Activated naive CD8-positive, alpha-beta T cell treated with anti-CD3 and anti-CD28 coated beads, Interleukin-2, amount 50 U/mL, for 24 hours (primary cell): ENCODE results near the gene CRACR2A.

Experiments used
- ATAC-seq: fragments of 150-1000 bp; cut with Tn5 transposase; one replicate; pipeline ENCODE4 v1.10.0; 2021
- DNase-seq: peaks from one replicate; pipeline ENCODE4 v3.0.0; 2021
- H3K27ac Mint-ChIP-seq: one replicate; pipeline ENCODE4 v1.8.0; 2021; ENCODE audit warnings: mild to moderate bottlenecking, mixed read lengths
- H3K27me3 Mint-ChIP-seq: one replicate; pipeline ENCODE4 v1.8.0; 2021; ENCODE audit warnings: mixed read lengths
- H3K36me3 Mint-ChIP-seq: one replicate; pipeline ENCODE4 v1.8.0; 2021; ENCODE audit warnings: low read depth, mixed read lengths
- H3K4me1 Mint-ChIP-seq: one replicate; pipeline ENCODE4 v1.8.0; 2021; ENCODE audit warnings: mixed read lengths
- H3K4me3 Mint-ChIP-seq: one replicate; pipeline ENCODE4 v1.8.0; 2021; ENCODE audit warnings: mild to moderate bottlenecking, moderate library complexity, mixed read lengths
- H3K9me3 Mint-ChIP-seq: one replicate; pipeline ENCODE4 v1.8.0; 2021; ENCODE audit warnings: mixed read lengths

CRACR2A gene

DNA sequence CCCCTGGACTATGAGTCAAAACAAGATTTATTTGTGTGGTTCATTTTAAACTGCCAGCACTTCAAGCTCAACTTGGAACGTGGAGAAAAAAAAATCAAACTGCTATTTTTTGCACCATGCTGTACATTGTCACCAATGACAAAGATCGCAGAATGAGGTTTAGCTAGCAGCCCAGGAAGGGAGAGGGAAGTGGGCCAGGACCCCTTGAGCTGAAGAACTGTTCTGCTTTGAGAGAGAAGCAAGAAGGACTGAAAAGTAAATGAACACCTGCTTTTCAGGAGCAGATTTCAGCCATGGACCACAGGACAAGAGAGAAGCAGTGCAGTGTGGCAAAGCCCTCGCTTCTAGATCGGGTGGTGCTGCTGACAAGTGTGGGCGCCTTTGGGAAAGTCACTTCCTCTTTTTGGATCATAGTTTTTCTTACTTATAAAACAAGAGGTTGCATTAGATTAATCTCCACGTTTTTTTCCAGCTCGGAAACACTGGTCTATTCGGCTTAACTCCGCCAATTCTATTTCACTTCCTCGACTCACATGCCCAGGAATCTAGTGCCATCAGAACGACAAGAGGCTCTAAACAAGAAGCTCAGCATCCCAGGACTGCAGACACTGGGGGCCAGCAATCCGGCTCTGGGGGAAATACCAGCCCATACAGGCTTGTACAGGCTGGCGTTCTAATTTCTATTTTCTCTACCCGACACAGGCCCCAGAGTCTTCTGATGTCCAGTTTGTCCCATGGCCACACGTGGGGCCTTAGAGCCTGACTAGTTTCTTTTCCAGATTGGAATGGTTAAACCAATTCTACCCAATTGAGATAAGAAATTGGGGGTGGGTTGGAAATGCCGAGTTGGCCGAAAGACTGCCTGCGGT lies 129.9 kb downstream of the CRACR2A start:
- no peak for DNase-seq
- ATAC-seq, result no peak
- no peaks in the 10 kb centered on the region for H3K9me3 Mint-ChIP-seq
- no peaks in the 10 kb centered on the region for H3K27me3 Mint-ChIP-seq
- H3K36me3 Mint-ChIP-seq, result peaks cover 32% of the 10 kb centered on the region
- H3K4me3 Mint-ChIP-seq, result no peak overlapping the region
- no peaks in the 10 kb centered on the region for H3K4me1 Mint-ChIP-seq
- H3K27ac Mint-ChIP-seq, result no peak overlapping the region

DNA sequence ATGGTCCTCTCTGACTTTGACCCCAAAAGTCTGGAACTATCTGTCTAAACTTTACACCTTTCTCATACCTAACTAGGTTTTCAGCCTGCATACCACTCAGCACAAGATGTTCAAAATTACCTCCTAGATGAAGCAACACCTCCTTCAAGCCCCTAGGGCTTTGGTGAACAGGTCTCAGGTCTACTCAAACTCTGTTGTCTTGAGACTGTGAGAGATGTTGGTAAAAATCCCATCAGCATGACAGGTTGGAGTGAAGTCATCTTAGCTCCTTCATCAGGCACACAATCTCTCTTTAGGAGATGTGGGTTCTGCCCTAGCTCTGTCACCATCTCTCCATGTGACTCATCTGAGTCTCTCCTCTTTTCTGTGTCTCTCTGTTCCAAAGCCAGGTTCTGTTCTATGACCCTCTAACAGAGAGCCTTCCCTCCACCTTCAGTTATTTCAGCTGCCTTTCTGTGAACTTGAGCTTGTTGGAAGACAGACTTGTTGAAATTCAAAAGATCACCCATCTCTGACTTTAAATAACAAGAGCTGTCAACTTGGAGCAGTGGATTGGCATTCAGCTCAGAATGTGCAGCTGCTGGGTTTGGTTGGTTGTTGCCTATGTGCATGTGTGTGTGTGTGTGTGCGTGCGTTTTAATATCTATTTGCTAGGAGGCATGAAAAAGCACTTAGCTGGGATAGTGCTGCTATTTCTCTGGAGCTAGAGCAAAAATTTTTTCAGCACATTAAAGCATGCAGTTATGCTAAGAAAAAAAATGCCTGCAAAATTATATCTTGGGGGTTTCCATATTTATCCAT lies 130.7 kb downstream of the CRACR2A start:
- Mint-ChIP-seq H3K4me3 (no peak overlapping the region), H3K27me3 (no peaks in the 10 kb centered on the region), H3K9me3 (no peaks in the 10 kb centered on the region), H3K4me1 (no peaks in the 10 kb centered on the region), H3K27ac (peak overlapping the region; percentile 4), H3K36me3 (peaks cover 32% of the 10 kb centered on the region)
- no peak for DNase-seq
- ATAC-seq, result peak; percentile 39

DNA sequence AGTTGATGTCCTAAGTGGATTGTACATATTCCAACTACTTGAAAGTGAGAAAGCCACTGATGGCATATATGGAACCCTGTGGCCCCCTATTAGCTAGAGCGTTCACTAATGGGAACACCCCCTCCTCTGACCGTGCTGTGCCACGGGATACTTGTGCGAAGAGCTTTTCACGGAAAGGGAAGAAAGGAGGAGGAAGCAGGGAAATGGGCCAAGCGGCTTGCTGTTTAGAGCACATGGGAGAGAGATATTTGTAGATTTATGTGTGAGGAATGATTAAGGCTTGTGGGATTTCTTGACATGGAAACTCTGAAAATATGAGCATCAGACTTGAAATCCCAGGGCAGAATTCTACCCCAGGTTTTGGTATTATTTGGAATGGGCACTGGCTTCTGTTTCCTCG lies 132.1 kb downstream of the CRACR2A start:
- Mint-ChIP-seq H3K27me3 (no peaks in the 10 kb centered on the region), H3K36me3 (peaks cover 29% of the 10 kb centered on the region)

DNA sequence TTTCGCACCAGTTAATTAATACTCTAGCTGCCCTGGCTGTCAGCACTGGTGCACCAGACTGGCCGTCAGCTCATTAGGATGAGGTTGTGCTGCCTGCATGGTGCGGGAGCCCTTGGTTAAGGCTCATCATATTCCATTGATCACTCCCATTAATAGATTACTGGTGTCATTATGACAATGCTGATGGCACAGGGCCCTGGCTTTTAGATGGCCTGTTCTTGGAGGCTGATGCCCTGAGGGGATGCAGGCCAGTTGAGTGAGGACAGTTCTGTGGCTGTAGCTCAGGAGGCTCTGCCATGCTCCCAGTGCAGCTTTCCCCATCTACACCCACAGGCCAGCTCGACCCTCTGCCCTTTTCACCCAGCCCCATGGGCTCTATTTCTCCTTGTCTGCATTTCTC lies 135.3 kb downstream of the CRACR2A start:
- peaks cover 46% of the 10 kb centered on the region for H3K36me3 Mint-ChIP-seq

More for the DNA sequence above, 132.1 kb downstream of the CRACR2A start:
- no peak for ATAC-seq
- Mint-ChIP-seq H3K27ac (no peak overlapping the region), H3K4me3 (no peak overlapping the region), H3K9me3 (no peaks in the 10 kb centered on the region), H3K4me1 (no peaks in the 10 kb centered on the region)
- no peak for DNase-seq

DNA sequence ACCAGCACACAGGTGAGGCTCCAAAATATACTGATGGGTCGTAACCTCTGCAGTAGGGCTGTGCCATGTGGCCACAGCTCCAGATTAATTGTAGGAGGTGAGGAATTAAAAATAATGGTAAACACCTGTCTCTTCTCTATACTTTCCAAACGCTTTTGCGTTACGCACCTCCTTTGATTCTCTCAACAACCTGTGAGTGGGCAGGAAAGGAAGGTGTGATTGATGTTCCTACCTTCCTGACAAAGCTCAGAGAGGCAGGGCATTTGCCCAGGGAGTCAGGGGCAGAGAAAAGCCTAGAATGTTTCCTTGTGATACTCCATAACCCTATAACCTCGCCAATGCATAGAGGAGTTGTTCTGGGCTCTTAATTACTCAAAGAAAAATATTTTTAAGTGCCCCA lies 137.0 kb downstream of the CRACR2A start:
- Mint-ChIP-seq H3K4me3 (no peak overlapping the region), H3K4me1 (no peaks in the 10 kb centered on the region), H3K36me3 (peaks cover 51% of the 10 kb centered on the region), H3K27me3 (no peaks in the 10 kb centered on the region), H3K27ac (no peak overlapping the region), H3K9me3 (peaks cover 7% of the 10 kb centered on the region)
- ATAC-seq (no peak), DNase-seq (no peak)

More for the DNA sequence above, 135.3 kb downstream of the CRACR2A start:
- Mint-ChIP-seq H3K4me3 (no peak overlapping the region), H3K4me1 (no peaks in the 10 kb centered on the region), H3K27me3 (no peaks in the 10 kb centered on the region), H3K9me3 (no peaks in the 10 kb centered on the region), H3K27ac (no peak overlapping the region)
- ATAC-seq, result no peak
- no peak for DNase-seq

DNA sequence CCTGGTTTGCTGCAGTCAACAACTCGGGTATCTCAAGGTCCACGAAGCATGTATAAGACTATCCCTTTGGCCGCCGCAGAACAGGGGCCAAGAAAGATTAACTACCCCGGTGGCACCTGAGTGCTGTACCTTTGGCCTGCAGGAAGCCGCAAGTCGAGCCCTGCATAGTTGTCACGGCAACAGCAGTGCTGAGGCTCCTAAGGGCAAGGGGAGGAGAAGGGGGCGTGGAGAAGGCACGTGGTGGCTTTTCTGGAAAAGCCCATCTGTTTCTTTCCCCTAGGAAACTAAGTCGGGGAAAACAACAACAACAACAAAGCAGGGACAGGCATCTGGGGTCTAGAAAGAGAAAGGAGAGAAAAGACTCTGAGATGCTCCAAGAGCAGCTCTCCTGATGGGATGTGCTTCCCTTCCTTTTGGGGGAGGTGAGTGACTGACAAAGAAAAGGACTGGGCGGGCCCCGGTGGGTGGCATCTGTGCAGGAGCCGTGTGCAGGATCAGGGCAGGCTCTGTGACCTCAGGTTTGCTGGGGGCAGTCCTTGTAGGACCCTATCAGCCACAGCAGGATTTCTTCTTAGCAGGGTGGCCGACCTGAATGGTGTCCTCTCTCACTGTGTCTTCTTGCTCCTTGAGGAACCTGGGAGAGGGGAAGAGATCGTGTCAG lies 138.0 kb downstream of the CRACR2A start:
- ATAC-seq (no peak), DNase-seq (no peak)
- Mint-ChIP-seq H3K27me3 (no peaks in the 10 kb centered on the region), H3K4me1 (no peaks in the 10 kb centered on the region), H3K36me3 (peaks cover 53% of the 10 kb centered on the region), H3K9me3 (peaks cover 12% of the 10 kb centered on the region), H3K4me3 (no peak overlapping the region), H3K27ac (no peak overlapping the region)

DNA sequence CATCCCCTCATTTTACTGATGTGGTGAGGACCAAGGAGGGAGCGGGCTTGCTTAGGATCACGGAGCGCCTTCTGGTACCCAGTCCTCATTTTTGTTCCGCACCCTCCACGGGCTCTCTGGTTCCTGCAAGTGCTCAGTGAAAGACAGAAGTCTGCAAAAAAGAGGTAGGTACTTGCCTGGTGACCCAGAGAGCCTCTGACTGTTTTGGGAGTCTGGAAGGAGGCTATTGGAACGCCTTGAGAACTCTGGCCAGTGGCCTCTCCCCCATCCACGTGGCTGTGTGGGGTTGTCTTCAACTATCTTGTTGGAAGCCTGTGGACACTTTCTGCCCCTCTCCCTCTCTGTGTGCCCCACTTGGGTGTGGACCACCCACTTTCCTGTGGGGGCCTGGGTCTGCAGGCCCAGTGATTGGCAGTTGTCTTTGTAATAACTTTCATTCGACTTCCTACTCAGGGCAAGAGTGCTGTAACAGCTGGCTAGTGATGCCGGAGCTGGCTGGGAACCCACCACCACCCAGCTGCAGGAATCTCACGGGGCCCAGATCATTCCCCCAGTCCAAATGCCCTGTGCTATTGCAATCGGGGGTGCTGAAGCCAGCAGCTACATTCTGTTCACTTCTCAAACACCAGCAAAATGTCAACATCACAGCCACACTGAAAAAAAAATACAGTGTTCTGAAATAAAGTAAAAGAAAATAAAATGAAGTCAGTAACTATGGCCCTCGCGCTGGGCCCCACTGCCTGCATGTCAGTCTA lies 139.1 kb downstream of the CRACR2A start:
- Mint-ChIP-seq H3K9me3 (peaks cover 17% of the 10 kb centered on the region), H3K27ac (no peak overlapping the region), H3K27me3 (no peaks in the 10 kb centered on the region), H3K36me3 (peaks cover 63% of the 10 kb centered on the region), H3K4me1 (no peaks in the 10 kb centered on the region), H3K4me3 (no peak overlapping the region)
- DNase-seq, result no peak
- no peak for ATAC-seq

DNA sequence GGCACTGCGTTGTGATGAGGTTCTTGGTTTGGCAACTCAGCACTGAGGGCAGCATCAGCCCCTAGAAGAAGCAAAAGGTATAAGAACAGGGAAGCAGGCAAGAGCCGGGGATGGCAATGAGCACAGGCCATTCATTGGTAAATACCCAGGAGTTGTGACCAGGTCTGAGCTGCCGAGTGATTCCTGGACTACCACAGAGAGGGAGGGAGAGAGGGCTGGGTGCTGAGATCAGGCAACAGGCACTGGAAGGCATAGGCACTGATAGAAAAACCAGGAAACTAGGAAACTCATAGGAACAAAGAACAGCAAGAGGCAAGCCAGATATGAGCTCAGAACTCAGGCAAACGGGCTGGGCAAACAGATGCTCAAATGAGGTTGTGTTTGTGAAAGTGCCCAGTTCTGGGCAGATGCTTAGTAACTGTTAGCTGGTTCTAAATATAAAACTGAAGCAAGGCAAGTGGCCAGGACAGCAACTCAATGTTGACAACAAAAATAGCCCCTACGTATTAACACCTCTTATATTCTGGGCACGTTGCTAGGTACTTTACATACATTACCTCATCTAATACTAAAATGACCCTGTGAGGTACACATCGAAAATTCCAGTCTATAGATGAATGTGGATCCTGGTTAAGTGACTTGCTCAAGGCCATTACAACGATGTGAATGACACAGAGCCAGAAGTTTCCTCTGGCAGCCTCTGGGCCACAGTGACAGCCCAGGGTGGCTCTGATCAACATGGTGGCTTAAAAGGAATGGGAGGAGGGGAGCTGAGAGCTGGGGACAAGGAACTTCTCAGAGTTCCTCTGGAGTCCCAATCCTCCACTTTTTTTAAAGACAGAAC lies 140.8 kb downstream of the CRACR2A start:
- H3K4me3 Mint-ChIP-seq, result no peak overlapping the region
- DNase-seq (no peak), ATAC-seq (no peak)
- H3K27ac Mint-ChIP-seq, result no peak overlapping the region
- H3K4me1 Mint-ChIP-seq, result no peaks in the 10 kb centered on the region
- peaks cover 57% of the 10 kb centered on the region for H3K36me3 Mint-ChIP-seq
- H3K9me3 Mint-ChIP-seq, result peaks cover 17% of the 10 kb centered on the region
- H3K27me3 Mint-ChIP-seq, result no peaks in the 10 kb centered on the region

DNA sequence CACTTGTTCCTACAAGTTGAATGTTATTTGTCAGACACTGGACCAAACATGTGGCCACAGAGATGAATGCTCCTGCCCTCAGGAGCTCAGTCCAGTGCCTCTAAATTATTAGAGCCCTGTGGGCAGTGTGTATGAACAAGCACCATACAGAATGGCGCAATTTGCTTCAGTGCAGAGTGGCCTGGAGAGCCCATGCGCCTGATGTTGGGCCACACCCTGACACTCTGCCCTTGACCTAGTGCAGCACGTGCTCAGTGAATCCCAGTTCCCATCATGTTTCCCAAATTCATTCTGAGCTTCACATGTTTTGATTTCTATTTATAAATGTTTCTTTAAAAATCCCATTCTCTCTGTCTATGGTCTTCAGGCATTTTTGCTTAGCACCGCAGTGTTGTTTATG lies 145.1 kb downstream of the CRACR2A start:
- DNase-seq (no peak), ATAC-seq (no peak)
- Mint-ChIP-seq H3K4me1 (no peaks in the 10 kb centered on the region), H3K36me3 (peaks cover 30% of the 10 kb centered on the region), H3K4me3 (no peak overlapping the region), H3K27ac (no peak overlapping the region), H3K9me3 (peaks cover 17% of the 10 kb centered on the region), H3K27me3 (no peaks in the 10 kb centered on the region)

DNA sequence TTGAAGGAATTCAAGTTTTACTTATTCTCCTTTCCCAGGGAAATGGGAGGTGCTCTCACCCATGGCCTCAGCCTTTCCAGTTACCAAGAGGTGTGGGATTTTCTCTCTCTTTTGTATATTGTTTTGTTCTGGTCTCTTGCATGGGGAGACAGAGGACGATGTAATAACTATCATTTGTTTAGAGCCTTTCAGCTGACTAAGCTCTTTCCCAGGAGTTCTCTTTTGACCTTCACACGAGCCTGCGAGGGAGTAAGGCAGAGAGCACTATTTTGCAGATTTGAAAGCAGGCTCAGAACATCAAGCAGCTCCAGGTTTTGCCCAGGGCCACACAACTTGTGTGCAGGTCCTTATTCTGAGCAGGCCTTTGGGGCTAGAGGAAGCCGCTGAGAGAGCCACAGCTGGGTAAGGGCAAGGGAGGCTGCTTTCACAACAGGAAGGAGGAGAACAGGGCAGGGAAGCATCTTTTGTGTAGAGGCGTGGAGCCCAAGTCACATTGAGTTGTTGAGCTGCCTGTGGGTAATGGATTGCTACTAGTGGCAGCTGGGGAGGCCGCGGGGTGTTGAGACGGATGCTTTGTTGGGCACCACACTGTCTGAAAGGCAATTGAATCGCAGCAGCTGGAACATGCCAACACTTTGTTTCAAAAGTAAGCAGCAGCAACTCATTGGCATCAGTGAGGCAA lies 145.7 kb downstream of the CRACR2A start:
- no peak overlapping the region for H3K27ac Mint-ChIP-seq
- H3K4me1 Mint-ChIP-seq, result no peaks in the 10 kb centered on the region

DNA sequence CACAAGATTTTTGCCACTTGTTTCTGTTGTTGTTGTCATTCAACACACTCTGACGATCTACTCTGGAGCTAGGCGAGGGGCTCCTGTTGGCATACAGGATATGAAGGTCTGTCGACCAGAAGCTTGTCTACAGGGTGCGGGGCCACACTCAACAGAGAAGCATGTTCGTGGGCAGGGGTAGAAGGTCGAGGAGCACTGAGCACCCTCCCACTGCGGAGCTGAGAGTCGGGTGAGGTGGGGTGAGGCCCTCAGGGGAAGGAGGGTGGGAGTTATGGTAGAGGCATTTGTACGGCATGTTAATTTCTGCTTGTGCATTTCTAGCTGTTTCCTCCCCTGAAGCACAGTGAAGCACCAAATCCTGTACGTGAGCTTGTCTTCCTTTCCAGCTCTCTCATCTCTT lies 146.8 kb downstream of the CRACR2A start:
- peaks cover 11% of the 10 kb centered on the region for H3K9me3 Mint-ChIP-seq
- ATAC-seq, result no peak
- no peaks in the 10 kb centered on the region for H3K4me1 Mint-ChIP-seq
- no peaks in the 10 kb centered on the region for H3K27me3 Mint-ChIP-seq
- no peak overlapping the region for H3K27ac Mint-ChIP-seq
- peaks cover 17% of the 10 kb centered on the region for H3K36me3 Mint-ChIP-seq
- DNase-seq, result no peak
- no peak overlapping the region for H3K4me3 Mint-ChIP-seq

More for the DNA sequence above, 145.7 kb downstream of the CRACR2A start:
- no peaks in the 10 kb centered on the region for H3K27me3 Mint-ChIP-seq
- no peak overlapping the region for H3K4me3 Mint-ChIP-seq
- H3K36me3 Mint-ChIP-seq, result peaks cover 26% of the 10 kb centered on the region
- ATAC-seq (no peak), DNase-seq (no peak)
- H3K9me3 Mint-ChIP-seq, result peaks cover 17% of the 10 kb centered on the region

DNA sequence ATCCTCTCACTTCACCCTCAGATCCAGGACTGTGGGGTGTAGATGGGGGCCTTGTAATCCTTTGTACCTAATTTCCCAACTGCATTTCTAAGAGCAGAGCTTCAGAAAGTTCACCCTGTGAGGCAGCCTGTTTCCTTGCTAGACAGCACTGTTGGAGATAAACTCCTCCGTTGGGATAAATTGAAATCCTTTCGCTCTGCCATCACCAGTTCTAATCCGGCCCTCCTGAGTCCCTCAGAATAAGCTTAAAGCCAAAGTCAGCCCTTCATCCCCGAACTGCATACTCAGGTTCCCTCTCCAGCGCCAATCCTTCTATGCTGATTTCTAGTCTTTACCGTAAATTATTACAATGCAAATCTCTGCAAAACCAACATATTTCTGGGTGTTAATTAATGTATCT lies 147.2 kb downstream of the CRACR2A start:
- no peak for ATAC-seq
- no peaks in the 10 kb centered on the region for H3K4me1 Mint-ChIP-seq

More for the DNA sequence above, 147.2 kb downstream of the CRACR2A start:
- DNase-seq, result no peak
- H3K9me3 Mint-ChIP-seq, result peaks cover 11% of the 10 kb centered on the region
- H3K27ac Mint-ChIP-seq, result no peak overlapping the region
- H3K27me3 Mint-ChIP-seq, result no peaks in the 10 kb centered on the region
- H3K36me3 Mint-ChIP-seq, result peaks cover 17% of the 10 kb centered on the region
- no peak overlapping the region for H3K4me3 Mint-ChIP-seq
